Amniotic epithelial cell (primary cell): ENCODE results near the gene ATG4B.
"Not testable (repeated sequence)": the region's sequence is repeated elsewhere in the genome, so short reads cannot be mapped to it uniquely, and the experiment has no call there.

ENCODE experiments used
- DNase-seq: peaks from one replicate; pipeline ENCODE4 v3.0.0-alpha.2; 2010; ENCODE audit warnings: low read depth

ATG4B gene

GRCh38 chr2:241637018-241637794 lies at the start of gene ATG4B, which contains the start of gene THAP4:
Gene ATG4B, plus strand, starts transcription at chr2:241637693. Its CDS starts 22 bp downstream, at chr2:241637715.
Gene THAP4, minus strand, starts transcription at chr2:241637158. Its CDS starts 141 bp downstream, at chr2:241637017.
- DNase-seq, result peak; percentile 80

GRCh38 chr2:241589863-241590262 lies 47.6 kb upstream of the ATG4B start:
- not testable (repeated sequence) for DNase-seq

- not testable (repeated sequence) for DNase-seq
Observed at GRCh38 chr2:241590496-241591455, 46.7 kb upstream of the ATG4B start.

- DNase-seq, result no peak
Observed at GRCh38 chr2:241592126-241592845, 45.2 kb upstream of the ATG4B start.

GRCh38 chr2:241593271-241593670 lies 44.2 kb upstream of the ATG4B start:
- no peak for DNase-seq

- DNase-seq, result no peak
Observed at GRCh38 chr2:241595600-241596140, 41.8 kb upstream of the ATG4B start.

- no peak for DNase-seq
Observed at GRCh38 chr2:241597561-241597960, 39.9 kb upstream of the ATG4B start.

GRCh38 chr2:241598061-241598460 lies 39.4 kb upstream of the ATG4B start:
- no peak for DNase-seq

- DNase-seq, result peak; percentile 20
Observed at GRCh38 chr2:241598487-241598886, 39.0 kb upstream of the ATG4B start.

- no peak for DNase-seq
Observed at GRCh38 chr2:241599615-241600014, 37.9 kb upstream of the ATG4B start.

- no peak for DNase-seq
Observed at GRCh38 chr2:241601841-241602240, 35.7 kb upstream of the ATG4B start.

- DNase-seq, result no peak
Observed at GRCh38 chr2:241602720-241603119, 34.8 kb upstream of the ATG4B start.

GRCh38 chr2:241603686-241604085 lies 33.8 kb upstream of the ATG4B start:
- DNase-seq, result peak; percentile 37

GRCh38 chr2:241606186-241606585 lies 31.3 kb upstream of the ATG4B start:
- no peak for DNase-seq

GRCh38 chr2:241607162-241607885 lies 30.2 kb upstream of the ATG4B start:
- no peak for DNase-seq

GRCh38 chr2:241608881-241609280 lies 28.6 kb upstream of the ATG4B start:
- no peak for DNase-seq

- peak; percentile 73 for DNase-seq
Observed at GRCh38 chr2:241609859-241610793, 27.4 kb upstream of the ATG4B start.

GRCh38 chr2:241611062-241611461 lies 26.4 kb upstream of the ATG4B start:
- DNase-seq, result no peak

- no peak for DNase-seq
Observed at GRCh38 chr2:241612156-241613016, 25.1 kb upstream of the ATG4B start.
